ENCODE results near the gene MLXIP. TPM values are rescaled to one million over a fixed set of nuclear protein-coding genes. Genes with fewer than 3 reads are reported as not detected.

The MLXIP gene
- total and polyA plus RNA-seq, 12 donors, result 13.7 to 98.1 (median 40.1) TPM

GRCh38 chr12:122161682-122162081 is 83.1 kb downstream of the MLXIP start:
- intact Hi-C loops (cut with DNase I), result no loop called here

GRCh38 chr12:122162976-122163375 is 84.4 kb downstream of the MLXIP start:
- DNase-seq, result no peak
- 81 to 84% (median 84%) methylated on average over 3 of the region's 3 CpGs for WGBS, 4 donors
- intact Hi-C loops (cut with DNase I), result no loop called here
- no peaks in the 10 kb centered on the region for H3K9me3 ChIP-seq (replicated peaks in 1 of 3)
- no peak for TF ChIP-seq POLR2A (IDR thresholded peaks at IDR 0.05)
- no peak for TF ChIP-seq CTCF (IDR thresholded peaks at IDR 0.05)
- no peak overlapping the region for H3K4me3 ChIP-seq
- H3K27ac ChIP-seq, result no peak overlapping the region
- H3K36me3 ChIP-seq (replicated peaks in 1 of 2), result no peaks in the 10 kb centered on the region
- H3K4me1 ChIP-seq (replicated peaks in 1 of 2), result no peaks in the 10 kb centered on the region
- no peaks in the 10 kb centered on the region for H3K27me3 ChIP-seq

More at GRCh38 chr12:122161682-122162081, 83.1 kb downstream of the MLXIP start:
- WGBS, 4 donors, result 66 to 69% (median 68%) methylated on average over 8 of the region's 8 CpGs
- no peak for DNase-seq
- H3K27ac ChIP-seq, result no peak overlapping the region
- no peaks in the 10 kb centered on the region for H3K9me3 ChIP-seq (replicated peaks in 1 of 3)
- H3K36me3 ChIP-seq (replicated peaks in 1 of 2), result no peaks in the 10 kb centered on the region
- H3K27me3 ChIP-seq, result no peaks in the 10 kb centered on the region
- no peak for TF ChIP-seq POLR2A (IDR thresholded peaks at IDR 0.05)
- TF ChIP-seq CTCF (IDR thresholded peaks at IDR 0.05), result no peak
- no peaks in the 10 kb centered on the region for H3K4me1 ChIP-seq (replicated peaks in 1 of 2)
- H3K4me3 ChIP-seq, result no peak overlapping the region

- Histone ChIP-seq H3K36me3 (replicated peaks in 1 of 2) (no peaks in the 10 kb centered on the region), H3K4me3 (no peak overlapping the region), H3K27me3 (no peaks in the 10 kb centered on the region), H3K4me1 (replicated peaks in 1 of 2) (no peaks in the 10 kb centered on the region), H3K9me3 (replicated peaks in 1 of 3) (no peaks in the 10 kb centered on the region), H3K27ac (no peak overlapping the region)
- 79 to 89% (median 82%) methylated on average over 19 to 22 of the region's 22 CpGs for WGBS, 4 donors
- intact Hi-C loops (cut with DNase I), result no loop called here
- TF ChIP-seq CTCF (IDR thresholded peaks at IDR 0.05), result no peak
- no peak for TF ChIP-seq POLR2A (IDR thresholded peaks at IDR 0.05)
- no peak for DNase-seq
Observed at GRCh38 chr12:122166422-122167349, 88.1 kb downstream of the MLXIP start.

- Histone ChIP-seq H3K4me1 (replicated peaks in 1 of 2) (no peaks in the 10 kb centered on the region), H3K36me3 (replicated peaks in 1 of 2) (no peaks in the 10 kb centered on the region), H3K4me3 (no peak overlapping the region), H3K27ac (no peak overlapping the region), H3K27me3 (no peaks in the 10 kb centered on the region), H3K9me3 (replicated peaks in 1 of 3) (no peaks in the 10 kb centered on the region)
- intact Hi-C loops (cut with DNase I), result no loop called here
- no peak for TF ChIP-seq CTCF (IDR thresholded peaks at IDR 0.05)
- TF ChIP-seq POLR2A (IDR thresholded peaks at IDR 0.05), result no peak
- no peak for DNase-seq
- 82 to 88% (median 83%) methylated on average over 10 of the region's 10 CpGs for WGBS, 4 donors
Observed at GRCh38 chr12:122167356-122167925, 88.9 kb downstream of the MLXIP start.
